Measurements from ENCODE around the gene CAMKMT. TPM values are rescaled to one million over a fixed set of nuclear protein-coding genes. Genes with fewer than 3 reads are reported as not detected.

The CAMKMT gene
- total RNA-seq, 3 donors from 2014 or later (not counting 1 experiment from before 2014, with no cell fraction given): 18.1 to 25.0 (median 20.6) TPM

- no peak for DNase-seq
- Histone ChIP-seq H3K4me3 (ENCODE audit: low read length) (no peak overlapping the region), H3K36me3 (ENCODE audit: control insufficient read depth, insufficient read depth, low read length) (no peaks in the 10 kb centered on the region), H3K4me1 (ENCODE audit: control insufficient read depth, insufficient read depth, low read length) (no peaks in the 10 kb centered on the region), H3K9me3 (ENCODE audit: control insufficient read depth, insufficient read depth, low read length) (no peaks in the 10 kb centered on the region), H3K27me3 (ENCODE audit: control insufficient read depth, insufficient read depth, low read length) (no peaks in the 10 kb centered on the region), H3K27ac (ENCODE audit: low read length) (no peak overlapping the region)
- Mint-ChIP-seq H3K27ac (no peak overlapping the region), H3K36me3 (no peaks in the 10 kb centered on the region), H3K9me3 (no peaks in the 10 kb centered on the region), H3K4me3 (no peak overlapping the region), H3K27me3 (ENCODE audit: low read depth in 2 of 2) (no peaks in the 10 kb centered on the region), H3K4me1 (peaks cover 0 to 4% of the 10 kb centered on the region in 2 donors)
- intact Hi-C loops (cut with micrococcal nuclease): no loop called here
- no CpG with 5 or more reads among the region's 1 CpG for WGBS (ENCODE audit: insufficient coverage)
- no peak for TF ChIP-seq CTCF (IDR thresholded peaks at IDR 0.05)
- ATAC-seq: no peak
Observed at GRCh38 chr2:44650796-44651195, 289.0 kb downstream of the CAMKMT start.

GRCh38 chr2:44651974-44652373 lies 290.2 kb downstream of the CAMKMT start:
- H3K9me3 Mint-ChIP-seq: no peaks in the 10 kb centered on the region
- DNase-seq (no peak), ATAC-seq (no peak)
- H3K27me3 Mint-ChIP-seq (ENCODE audit: low read depth in 2 of 2): no peaks in the 10 kb centered on the region
- Histone ChIP-seq H3K27me3 (ENCODE audit: control insufficient read depth, insufficient read depth, low read length) (no peaks in the 10 kb centered on the region), H3K36me3 (ENCODE audit: control insufficient read depth, insufficient read depth, low read length) (no peaks in the 10 kb centered on the region), H3K4me1 (ENCODE audit: control insufficient read depth, insufficient read depth, low read length) (no peaks in the 10 kb centered on the region), H3K4me3 (ENCODE audit: low read length) (no peak overlapping the region), H3K27ac (ENCODE audit: low read length) (no peak overlapping the region), H3K9me3 (ENCODE audit: control insufficient read depth, insufficient read depth, low read length) (no peaks in the 10 kb centered on the region)
- peaks cover 0 to 4% of the 10 kb centered on the region in 2 donors for H3K4me1 Mint-ChIP-seq
- no peak for TF ChIP-seq CTCF (IDR thresholded peaks at IDR 0.05)
- H3K27ac Mint-ChIP-seq: no peak overlapping the region
- H3K36me3 Mint-ChIP-seq: no peaks in the 10 kb centered on the region
- no peak overlapping the region for H3K4me3 Mint-ChIP-seq
- intact Hi-C loops (cut with micrococcal nuclease): no loop called here
- 90% methylated on average over 1 of the region's 1 CpG for WGBS (ENCODE audit: insufficient coverage)

GRCh38 chr2:44652701-44653100 lies 291.0 kb downstream of the CAMKMT start:
- Histone ChIP-seq H3K4me3 (ENCODE audit: low read length) (no peak overlapping the region), H3K9me3 (ENCODE audit: control insufficient read depth, insufficient read depth, low read length) (no peaks in the 10 kb centered on the region), H3K36me3 (ENCODE audit: control insufficient read depth, insufficient read depth, low read length) (no peaks in the 10 kb centered on the region), H3K27ac (ENCODE audit: low read length) (no peak overlapping the region), H3K27me3 (ENCODE audit: control insufficient read depth, insufficient read depth, low read length) (no peaks in the 10 kb centered on the region), H3K4me1 (ENCODE audit: control insufficient read depth, insufficient read depth, low read length) (no peaks in the 10 kb centered on the region)
- Mint-ChIP-seq H3K36me3 (no peaks in the 10 kb centered on the region), H3K27me3 (ENCODE audit: low read depth in 2 of 2) (no peaks in the 10 kb centered on the region), H3K9me3 (no peaks in the 10 kb centered on the region), H3K4me3 (no peak overlapping the region), H3K4me1 (peaks cover 0 to 4% of the 10 kb centered on the region in 2 donors), H3K27ac (no peak overlapping the region)
- WGBS (ENCODE audit: insufficient coverage): 95% methylated on average over 4 of the region's 4 CpGs
- DNase-seq (no peak), ATAC-seq (no peak)
- intact Hi-C loops (cut with micrococcal nuclease): no loop called here
- TF ChIP-seq CTCF (IDR thresholded peaks at IDR 0.05): no peak

GRCh38 chr2:44655401-44655864 lies 293.7 kb downstream of the CAMKMT start:
- Mint-ChIP-seq H3K36me3 (no peaks in the 10 kb centered on the region), H3K27me3 (ENCODE audit: low read depth in 2 of 2) (no peaks in the 10 kb centered on the region), H3K4me3 (no peak overlapping the region), H3K9me3 (no peaks in the 10 kb centered on the region), H3K27ac (no peak overlapping the region), H3K4me1 (no peaks in the 10 kb centered on the region)
- TF ChIP-seq CTCF (IDR thresholded peaks at IDR 0.05): no peak
- H3K4me1 ChIP-seq (ENCODE audit: control insufficient read depth, insufficient read depth, low read length): no peaks in the 10 kb centered on the region
- H3K4me3 ChIP-seq (ENCODE audit: low read length): no peak overlapping the region
- no peak overlapping the region for H3K27ac ChIP-seq (ENCODE audit: low read length)
- DNase-seq (no peak), ATAC-seq (no peak)
- H3K36me3 ChIP-seq (ENCODE audit: control insufficient read depth, insufficient read depth, low read length): no peaks in the 10 kb centered on the region
- no peaks in the 10 kb centered on the region for H3K9me3 ChIP-seq (ENCODE audit: control insufficient read depth, insufficient read depth, low read length)
- 91% methylated on average over 5 of the region's 5 CpGs for WGBS (ENCODE audit: insufficient coverage)
- H3K27me3 ChIP-seq (ENCODE audit: control insufficient read depth, insufficient read depth, low read length): no peaks in the 10 kb centered on the region
- intact Hi-C loops (cut with micrococcal nuclease): no loop called here
